GM12892 (cell line): ENCODE results near the gene VPS25.
A peak's percentile ranks its signal among the peaks of the same experiment; 100 is the strongest.
"Not testable (repeated sequence)": the region's sequence is repeated elsewhere in the genome, so short reads cannot be mapped to it uniquely, and the experiment has no call there.

Experiments used
- DNase-seq: peaks from one replicate; pipeline ENCODE4 v3.0.0; 2011; ENCODE audit not compliant: insufficient read length
- FAIRE-seq: peaks from 2 replicates; lab custom pipeline; 2011; peaks lifted over from hg19 to GRCh38; lab: Jason Lieb, UNC
- POLR2A ChIP-seq: IDR thresholded peaks from 2 replicates; pipeline ENCODE4 v1.6.1; 2011; ENCODE audit warnings: low read depth, low read length, control low read depth
- POLR2AphosphoS5 ChIP-seq: IDR thresholded peaks from 2 replicates; pipeline ENCODE4 v1.6.1; 2011; ENCODE audit warnings: low read depth, low read length, control low read depth
- TAF1 ChIP-seq: IDR thresholded peaks from 2 replicates; pipeline ENCODE4 v1.6.1; 2011; ENCODE audit warnings: low read depth, mild to moderate bottlenecking, control low read depth, low read length, borderline replicate concordance

The VPS25 gene

DNA sequence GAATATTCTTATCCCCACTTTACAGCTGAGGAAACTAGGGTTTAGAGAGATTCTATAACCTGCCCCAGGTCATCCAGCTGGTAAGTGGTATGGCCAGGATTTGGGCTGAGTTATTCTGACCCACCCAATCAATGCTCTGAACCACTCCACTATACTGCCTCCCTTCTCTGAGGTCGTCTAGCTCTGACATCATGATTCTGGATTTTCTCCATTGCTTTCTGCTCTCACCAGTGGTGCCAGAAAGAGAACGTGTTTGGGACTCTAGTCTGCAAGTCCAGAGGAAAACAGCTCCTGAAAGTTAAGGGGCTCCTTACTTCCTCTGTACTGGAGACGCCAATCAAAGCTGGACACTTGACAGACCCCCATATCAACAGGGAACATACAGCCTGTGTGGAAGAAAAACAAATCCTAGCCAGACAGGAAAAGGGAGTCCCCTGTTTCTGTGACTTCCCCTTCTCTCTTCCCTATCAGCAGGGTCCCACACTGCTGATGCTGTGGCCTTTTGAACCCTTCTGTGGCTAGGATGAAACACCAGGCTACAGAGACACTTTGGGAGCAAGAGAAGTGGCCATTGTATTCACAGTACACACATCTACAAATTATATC, 22.4 kb upstream of the VPS25 start:
- DNase-seq = no peak
- no peak for FAIRE-seq
- no peak for TF ChIP-seq POLR2A
- no peak for TF ChIP-seq TAF1
- no peak for TF ChIP-seq POLR2AphosphoS5

- TF ChIP-seq TAF1 (no peak), POLR2A (no peak), POLR2AphosphoS5 (no peak)
- FAIRE-seq (no peak), DNase-seq (no peak)
These were observed 21.6 kb upstream of the VPS25 start for GRCh38 chr17:42751628-42752027.

GRCh38 chr17:42754782-42755181, 18.5 kb upstream of the VPS25 start:
- DNase-seq (no peak), FAIRE-seq (no peak)
- no peak for TF ChIP-seq TAF1
- no peak for TF ChIP-seq POLR2A
- no peak for TF ChIP-seq POLR2AphosphoS5

GRCh38 chr17:42759982-42760651, 13.1 kb upstream of the VPS25 start:
- TF ChIP-seq POLR2A (no peak), POLR2AphosphoS5 (no peak), TAF1 (no peak)
- DNase-seq (no peak), FAIRE-seq (peak; percentile 89)

DNA sequence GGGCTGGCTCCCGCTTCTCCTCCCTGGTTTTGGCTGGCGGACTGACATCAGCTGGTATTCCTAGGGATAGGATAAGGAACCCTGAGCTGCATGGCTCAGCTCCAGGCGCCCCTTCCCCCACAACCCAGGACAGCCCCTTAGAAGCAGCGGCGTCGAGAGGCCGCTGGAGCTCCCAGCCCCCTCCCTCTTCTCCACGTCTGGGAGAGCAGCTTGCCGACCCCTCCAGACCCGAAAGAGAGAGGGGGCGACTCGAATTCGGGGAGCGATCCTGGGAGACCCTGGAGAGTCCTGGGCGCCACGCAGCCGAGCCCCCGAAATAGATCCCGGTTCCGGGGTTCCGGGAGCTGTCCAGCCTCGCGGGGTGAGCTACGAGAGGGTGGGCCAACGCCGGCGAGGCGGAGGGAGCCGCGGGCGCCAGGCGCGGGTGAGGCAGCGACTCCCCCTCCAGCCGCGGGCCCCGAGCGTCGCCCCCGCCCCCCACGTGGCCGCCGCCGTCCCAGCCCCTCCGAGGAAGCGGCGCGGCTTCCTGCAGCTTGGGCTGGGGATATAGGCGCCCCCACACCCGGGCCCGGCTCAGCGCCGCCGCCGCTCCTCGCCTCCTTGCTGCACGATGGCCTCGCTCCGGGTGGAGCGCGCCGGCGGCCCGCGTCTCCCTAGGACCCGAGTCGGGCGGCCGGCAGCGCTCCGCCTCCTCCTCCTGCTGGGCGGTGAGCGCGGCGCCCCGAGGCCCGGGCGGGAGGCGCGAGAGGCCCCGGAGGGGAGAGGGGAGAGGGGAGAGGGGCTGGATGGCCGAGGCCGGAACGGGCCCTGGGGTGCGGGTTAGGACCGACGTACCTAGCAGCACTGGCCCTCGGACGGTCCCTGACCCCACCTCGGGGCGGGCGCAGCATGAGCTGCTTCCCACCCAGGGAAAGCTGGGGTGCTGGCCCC, 12.3 kb upstream of the VPS25 start, which contains the start of gene RAMP2:
Gene RAMP2, plus strand, starts transcription at position 576 of the 930 bp plus-strand sequence. Its CDS starts 35 bp downstream, at position 611.
- DNase-seq (no peak), FAIRE-seq (no peak)
- TF ChIP-seq POLR2A (no peak), TAF1 (no peak), POLR2AphosphoS5 (no peak)

DNA sequence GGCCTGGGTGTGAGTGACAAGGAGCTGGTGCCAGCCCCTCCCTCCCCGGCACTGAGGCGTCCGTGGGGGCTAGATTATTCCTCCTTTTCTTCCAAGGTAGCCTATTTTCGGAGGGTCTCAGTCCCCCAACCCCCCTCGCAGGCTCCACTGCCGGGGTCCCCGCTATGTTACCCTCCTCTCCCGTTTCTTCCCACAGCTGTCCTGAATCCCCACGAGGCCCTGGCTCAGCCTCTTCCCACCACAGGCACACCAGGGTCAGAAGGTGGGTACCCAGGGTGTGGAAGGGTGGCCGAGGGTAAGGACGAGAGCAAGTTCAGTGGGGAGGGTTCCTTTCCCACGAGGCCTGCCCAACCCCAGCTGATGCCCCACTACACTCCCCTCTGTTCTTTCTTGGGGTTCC, 11.6 kb upstream of the VPS25 start:
- no peak for FAIRE-seq
- no peak for DNase-seq
- no peak for TF ChIP-seq TAF1
- no peak for TF ChIP-seq POLR2AphosphoS5
- TF ChIP-seq POLR2A = no peak

GRCh38 chr17:42766124-42766523, 7.1 kb upstream of the VPS25 start:
- TF ChIP-seq TAF1 = no peak
- no peak for TF ChIP-seq POLR2AphosphoS5
- TF ChIP-seq POLR2A = no peak
- DNase-seq (no peak), FAIRE-seq (no peak)

GRCh38 chr17:42767512-42767911, 5.7 kb upstream of the VPS25 start:
- TF ChIP-seq POLR2A (no peak), TAF1 (no peak), POLR2AphosphoS5 (no peak)
- DNase-seq = no peak

DNA sequence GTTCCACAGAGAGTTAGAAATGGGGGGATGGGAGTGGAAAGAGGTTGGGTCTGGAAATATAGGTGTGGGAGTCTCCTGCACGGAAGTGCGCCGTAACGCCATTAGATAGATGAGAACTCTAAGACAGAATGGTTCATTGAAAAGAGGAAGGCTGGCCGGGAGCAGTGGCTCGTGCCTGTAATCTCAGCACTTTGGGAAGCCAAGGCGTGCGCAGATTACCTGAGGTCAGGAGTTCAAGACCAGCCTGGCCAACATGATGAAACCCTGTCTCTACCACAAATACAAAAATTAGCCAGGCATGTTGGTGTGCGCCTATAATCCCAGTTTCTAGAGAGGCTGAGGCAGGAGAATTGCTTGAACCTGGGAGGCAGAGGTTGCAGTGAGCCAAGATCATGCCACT, 5.2 kb upstream of the VPS25 start:
- FAIRE-seq, DNase-seq: not testable (repeated sequence)

More at GRCh38 chr17:42767512-42767911, 5.7 kb upstream of the VPS25 start:
- no peak for FAIRE-seq

DNA sequence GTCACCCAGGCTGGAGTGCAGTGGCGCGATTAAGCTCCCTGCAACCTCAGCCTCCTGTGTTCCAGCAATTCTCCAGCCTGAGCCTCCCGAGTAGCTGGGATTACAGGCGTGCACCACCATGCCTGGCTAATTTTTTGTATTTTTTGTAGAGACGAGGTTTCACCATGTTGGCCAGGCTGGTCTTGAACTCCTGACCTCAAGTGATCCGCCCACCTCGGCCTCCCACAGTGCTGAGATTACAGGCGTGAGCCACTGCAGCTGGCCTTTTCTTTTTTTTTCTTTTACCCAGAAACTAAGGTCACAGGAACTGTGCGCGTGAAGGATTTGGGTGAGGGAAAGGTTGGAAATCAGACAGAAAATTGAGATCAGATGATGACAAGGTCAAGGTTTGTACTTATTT, 3.3 kb upstream of the VPS25 start:
- DNase-seq, FAIRE-seq: not testable (repeated sequence)

DNA sequence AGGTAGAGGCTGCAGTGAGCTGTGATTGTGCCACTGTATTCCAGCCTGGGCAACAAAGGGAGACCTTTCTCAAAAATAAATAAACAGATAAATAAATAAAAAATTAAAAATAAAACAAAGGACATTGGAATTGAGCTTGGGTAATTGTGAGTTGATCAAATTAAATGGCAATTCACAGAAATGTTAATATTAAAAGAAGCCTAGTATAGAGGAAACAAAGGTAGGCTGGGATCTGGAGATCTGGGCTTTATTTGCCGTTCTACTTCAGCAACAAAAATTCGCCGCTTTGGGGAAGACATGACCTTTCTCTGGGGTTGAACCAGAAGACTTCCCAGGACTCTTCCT, 332 bp upstream of the VPS25 start:
- FAIRE-seq (no peak), DNase-seq (no peak)
- no peak for TF ChIP-seq TAF1
- TF ChIP-seq POLR2A = no peak
- no peak for TF ChIP-seq POLR2AphosphoS5

- DNase-seq (no peak), FAIRE-seq (no peak)
- TF ChIP-seq POLR2A = no peak
- no peak for TF ChIP-seq POLR2AphosphoS5
- TF ChIP-seq TAF1 = no peak
These were observed 957 bp downstream of the VPS25 start for GRCh38 chr17:42774066-42774745.
